NB4 (cell line): ENCODE measurements around the gene FKBP1B.

Source experiments
- MYC ChIP-seq: IDR thresholded peaks from 2 replicates; pipeline ENCODE4 v1.6.1; 2011; ENCODE audit warnings: low read depth, low read length
- POLR2A ChIP-seq: IDR thresholded peaks from 2 replicates; pipeline ENCODE4 v1.6.1; 2011; ENCODE audit warnings: mild to moderate bottlenecking; ENCODE audit not compliant: insufficient read length; ENCODE audit errors: extremely low read depth
- TF ChIP-seq, protein P1 (sequence below): IDR thresholded peaks from one replicate; pipeline ENCODE4 v1.5.1; 2012; ENCODE audit warnings: low read depth, low read length
- TF ChIP-seq, protein P2 (sequence below): IDR thresholded peaks from 2 replicates; pipeline ENCODE4 v1.6.1; 2011; ENCODE audit warnings: low read depth, low read length

DNA sequence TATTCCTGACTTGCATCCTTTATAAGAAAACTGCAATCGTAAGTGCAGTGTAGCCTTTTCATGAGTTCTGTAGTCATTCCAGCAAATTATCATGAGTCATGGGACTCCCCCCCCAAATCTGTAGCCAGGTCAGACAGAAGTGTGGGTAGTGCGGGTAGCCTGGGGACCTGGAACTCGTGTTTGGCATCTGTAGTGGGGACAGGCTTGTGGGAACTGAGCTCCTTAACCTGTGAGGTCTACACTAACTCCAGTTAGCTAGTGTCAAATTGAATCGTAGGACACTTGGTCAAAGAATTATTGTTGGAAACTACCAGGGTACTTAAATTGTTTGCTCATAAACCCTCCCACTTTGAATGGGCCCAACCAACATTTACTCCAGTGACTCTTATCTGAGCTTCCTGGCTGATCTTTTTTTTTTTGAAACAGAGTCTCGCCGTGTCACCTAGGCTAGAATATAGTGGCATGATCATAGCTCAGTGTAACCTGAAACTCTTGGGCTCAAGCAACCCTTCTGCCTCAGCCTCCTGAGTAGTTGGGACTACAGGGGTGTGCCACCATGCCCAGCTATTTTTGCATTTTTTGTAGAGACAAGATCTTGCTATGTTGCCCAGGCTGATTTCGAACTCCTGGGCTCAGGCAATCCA, 61.2 kb downstream of the FKBP1B start:
- TF ChIP-seq MYC (no peak), POLR2A (no peak)
- TF ChIP-seq, protein P1, sequence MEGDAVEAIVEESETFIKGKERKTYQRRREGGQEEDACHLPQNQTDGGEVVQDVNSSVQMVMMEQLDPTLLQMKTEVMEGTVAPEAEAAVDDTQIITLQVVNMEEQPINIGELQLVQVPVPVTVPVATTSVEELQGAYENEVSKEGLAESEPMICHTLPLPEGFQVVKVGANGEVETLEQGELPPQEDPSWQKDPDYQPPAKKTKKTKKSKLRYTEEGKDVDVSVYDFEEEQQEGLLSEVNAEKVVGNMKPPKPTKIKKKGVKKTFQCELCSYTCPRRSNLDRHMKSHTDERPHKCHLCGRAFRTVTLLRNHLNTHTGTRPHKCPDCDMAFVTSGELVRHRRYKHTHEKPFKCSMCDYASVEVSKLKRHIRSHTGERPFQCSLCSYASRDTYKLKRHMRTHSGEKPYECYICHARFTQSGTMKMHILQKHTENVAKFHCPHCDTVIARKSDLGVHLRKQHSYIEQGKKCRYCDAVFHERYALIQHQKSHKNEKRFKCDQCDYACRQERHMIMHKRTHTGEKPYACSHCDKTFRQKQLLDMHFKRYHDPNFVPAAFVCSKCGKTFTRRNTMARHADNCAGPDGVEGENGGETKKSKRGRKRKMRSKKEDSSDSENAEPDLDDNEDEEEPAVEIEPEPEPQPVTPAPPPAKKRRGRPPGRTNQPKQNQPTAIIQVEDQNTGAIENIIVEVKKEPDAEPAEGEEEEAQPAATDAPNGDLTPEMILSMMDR = no peak
- TF ChIP-seq, protein P2, sequence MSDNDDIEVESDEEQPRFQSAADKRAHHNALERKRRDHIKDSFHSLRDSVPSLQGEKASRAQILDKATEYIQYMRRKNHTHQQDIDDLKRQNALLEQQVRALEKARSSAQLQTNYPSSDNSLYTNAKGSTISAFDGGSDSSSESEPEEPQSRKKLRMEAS = no peak
